Tibial artery (tissue), 4 donors: ENCODE measurements around the gene KDM4B.

Experiments used
- DNase-seq, 2 donors: peaks; one replicate each; pipeline ENCODE4 v3.0.0-alpha.2; 2019
- H3K27ac ChIP-seq, 2 donors: fragments of 200-600 bp; sonication (generic) in 1 of 2; 1 replicate in 1 of 2; 2 replicates in 1 of 2; pipeline ENCODE4 v1.5.1; 2018 to 2019; ENCODE audit warnings: mild to moderate bottlenecking in 1 of 2
- H3K27me3 ChIP-seq, 2 donors: fragments of 200-600 bp; sonication (generic) in 1 of 2; one replicate each; pipeline versions ENCODE4 v1.5.1 to v1.6.0; 2016 to 2019
- H3K36me3 ChIP-seq, 3 donors: fragments of 200-600 bp; sonication (generic) in 2 of 3; one replicate each; pipeline ENCODE4 v1.5.1; 2016 to 2019; ENCODE audit warnings: mild to moderate bottlenecking in 2 of 3
- H3K4me1 ChIP-seq, 4 donors: fragments of 200-600 bp; sonication (generic) in 2 of 4; 1 replicate in 3 of 4; 2 replicates in 1 of 4; pipeline ENCODE4 v1.5.1; 2016 to 2019
- H3K4me3 ChIP-seq, 2 donors: fragments of 200-600 bp; sonication (generic) in 1 of 2; 1 replicate in 1 of 2; 2 replicates in 1 of 2; pipeline ENCODE4 v1.5.1; 2018 to 2019; ENCODE audit warnings: mild to moderate bottlenecking in 2 of 2
- H3K9me3 ChIP-seq, 3 donors: fragments of 200-600 bp; sonication (generic) in 1 of 3; one replicate each; pipeline ENCODE4 v1.5.1; 2016 to 2019
- intact Hi-C: fragments of 100-400 bp; cut with DNase I; formaldehyde crosslinking; loops from one replicate; pipeline ENCODE4 v1.15.0; 2023; ENCODE audit warnings: low total_unique reads
- TF ChIP-seq, protein P1 (sequence below), 2 experiments: fragments of 200-600 bp in 1 of 2; fragments of 450-650 bp in 1 of 2; IDR thresholded peaks; one replicate each; pipeline ENCODE4 v1.5.1; 2017 to 2019; ENCODE audit warnings: antibody characterized with exemption in 2 of 2, mild to moderate bottlenecking in 1 of 2, moderate library complexity in 1 of 2

KDM4B gene

DNA sequence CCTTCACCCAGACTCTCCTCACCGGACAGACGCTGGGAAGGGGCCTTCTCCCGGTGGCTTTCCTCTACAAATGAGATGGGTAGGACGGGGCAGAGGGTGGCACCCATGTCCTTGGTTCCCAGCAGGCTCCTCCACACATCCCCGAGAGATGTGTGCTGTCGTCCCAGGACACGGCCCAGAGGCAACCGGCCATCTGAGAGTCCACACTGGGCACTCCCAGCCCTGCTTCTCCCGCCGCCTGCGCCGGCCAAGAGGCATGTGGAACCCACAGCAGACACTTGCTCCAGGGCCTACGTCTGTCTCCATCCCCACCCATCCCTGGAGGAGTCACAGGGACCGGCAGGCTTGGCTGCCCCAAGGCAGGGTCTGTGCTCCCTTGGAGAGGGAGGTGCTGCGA is 179.9 kb downstream of the KDM4B start:
- H3K36me3 ChIP-seq = peaks cover 33 to 95% (median 74%) of the 10 kb centered on the region in 3 donors
- no peak overlapping the region for H3K4me3 ChIP-seq
- intact Hi-C loops = no loop called here
- DNase-seq = peak in 1 of 2 donors; percentile 60
- no peak overlapping the region for H3K27ac ChIP-seq
- no peaks in the 10 kb centered on the region for H3K27me3 ChIP-seq
- TF ChIP-seq, protein P1, sequence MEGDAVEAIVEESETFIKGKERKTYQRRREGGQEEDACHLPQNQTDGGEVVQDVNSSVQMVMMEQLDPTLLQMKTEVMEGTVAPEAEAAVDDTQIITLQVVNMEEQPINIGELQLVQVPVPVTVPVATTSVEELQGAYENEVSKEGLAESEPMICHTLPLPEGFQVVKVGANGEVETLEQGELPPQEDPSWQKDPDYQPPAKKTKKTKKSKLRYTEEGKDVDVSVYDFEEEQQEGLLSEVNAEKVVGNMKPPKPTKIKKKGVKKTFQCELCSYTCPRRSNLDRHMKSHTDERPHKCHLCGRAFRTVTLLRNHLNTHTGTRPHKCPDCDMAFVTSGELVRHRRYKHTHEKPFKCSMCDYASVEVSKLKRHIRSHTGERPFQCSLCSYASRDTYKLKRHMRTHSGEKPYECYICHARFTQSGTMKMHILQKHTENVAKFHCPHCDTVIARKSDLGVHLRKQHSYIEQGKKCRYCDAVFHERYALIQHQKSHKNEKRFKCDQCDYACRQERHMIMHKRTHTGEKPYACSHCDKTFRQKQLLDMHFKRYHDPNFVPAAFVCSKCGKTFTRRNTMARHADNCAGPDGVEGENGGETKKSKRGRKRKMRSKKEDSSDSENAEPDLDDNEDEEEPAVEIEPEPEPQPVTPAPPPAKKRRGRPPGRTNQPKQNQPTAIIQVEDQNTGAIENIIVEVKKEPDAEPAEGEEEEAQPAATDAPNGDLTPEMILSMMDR (IDR thresholded peaks at IDR 0.05) = no peak
- H3K9me3 ChIP-seq = no peaks in the 10 kb centered on the region
- H3K4me1 ChIP-seq = no peaks in the 10 kb centered on the region

DNA sequence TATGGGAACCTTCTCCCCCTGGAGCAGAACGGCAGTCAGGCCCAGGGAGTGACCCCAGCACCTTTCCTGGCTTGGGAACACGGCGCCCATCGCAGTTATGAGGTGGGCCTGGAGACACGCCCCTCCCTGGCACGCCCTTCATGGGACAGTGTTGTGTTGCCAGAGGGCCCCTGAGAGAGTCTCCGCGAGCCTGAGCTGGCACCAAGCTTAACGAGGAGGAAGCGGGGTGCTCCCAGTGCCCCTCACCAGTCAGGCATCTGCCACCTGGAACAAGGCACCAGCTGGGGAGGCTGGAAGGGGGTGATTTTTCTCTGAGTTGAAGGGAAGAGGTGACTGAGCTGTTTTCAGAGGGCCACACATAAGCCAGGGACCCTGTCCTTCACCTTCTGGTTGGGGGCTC is 180.6 kb downstream of the KDM4B start:
- DNase-seq = peak in 1 of 2 donors; percentile 60
- Histone ChIP-seq H3K4me1 (no peaks in the 10 kb centered on the region), H3K27me3 (no peaks in the 10 kb centered on the region), H3K9me3 (no peaks in the 10 kb centered on the region), H3K36me3 (peaks cover 26 to 87% (median 66%) of the 10 kb centered on the region in 3 donors), H3K4me3 (no peak overlapping the region), H3K27ac (no peak overlapping the region)
- TF ChIP-seq, protein P1 (IDR thresholded peaks at IDR 0.05) = no peak
- intact Hi-C loops = no loop called here

DNA sequence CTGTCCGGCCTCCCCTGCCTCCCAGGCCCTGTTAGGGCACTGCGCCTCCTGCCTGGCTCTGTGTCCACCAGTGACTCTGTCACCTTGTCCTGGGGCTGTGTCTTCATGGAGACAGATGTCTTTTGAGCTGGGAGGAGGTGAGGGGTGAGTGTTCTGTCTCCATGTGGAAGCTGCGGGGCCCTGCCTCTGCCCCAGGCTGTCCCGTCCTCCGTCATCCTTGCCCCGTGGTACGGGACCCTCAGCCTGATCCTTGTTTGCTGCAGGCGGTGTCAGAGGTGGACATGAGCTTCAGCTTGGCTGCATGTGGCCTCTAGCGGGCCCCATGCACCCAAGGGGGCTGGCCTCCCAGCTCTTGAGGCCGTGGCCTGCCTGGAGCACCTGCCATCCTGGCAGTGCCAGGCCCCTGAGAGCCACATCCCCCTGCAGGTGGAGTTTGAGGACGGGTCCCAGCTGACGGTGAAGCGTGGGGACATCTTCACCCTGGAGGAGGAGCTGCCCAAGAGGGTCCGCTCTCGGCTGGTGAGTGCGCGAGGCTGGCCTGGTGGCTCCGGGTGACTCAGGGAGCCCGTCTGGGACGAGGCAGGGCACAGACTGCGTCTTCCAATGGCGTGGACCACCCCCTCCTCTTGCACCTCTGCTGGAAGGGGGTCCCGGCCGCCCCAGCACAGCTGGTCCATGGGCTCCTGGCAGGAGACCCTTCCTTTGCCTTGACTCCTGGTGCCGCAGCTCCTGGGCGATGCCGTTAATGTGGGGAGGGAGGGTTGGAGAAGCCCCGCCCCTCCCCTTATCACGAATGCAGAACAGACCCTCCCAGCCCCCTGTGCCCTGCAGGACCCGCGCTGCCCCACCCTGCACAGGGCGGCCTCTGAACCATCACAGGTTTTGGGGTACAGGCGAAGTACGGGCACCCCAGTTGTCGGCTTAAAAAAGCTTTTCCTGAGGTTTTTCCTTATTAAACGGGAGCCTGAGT is 181.3 kb downstream of the KDM4B start:
- H3K4me1 ChIP-seq = no peaks in the 10 kb centered on the region
- H3K27me3 ChIP-seq = no peaks in the 10 kb centered on the region
- peaks cover 21 to 80% (median 59%) of the 10 kb centered on the region in 3 donors for H3K36me3 ChIP-seq
- H3K4me3 ChIP-seq = no peak overlapping the region
- no peaks in the 10 kb centered on the region for H3K9me3 ChIP-seq
- TF ChIP-seq, protein P1 (IDR thresholded peaks at IDR 0.05) = no peak
- intact Hi-C loops = no loop called here
- DNase-seq = peak in 1 of 2 donors; percentile 60
- no peak overlapping the region for H3K27ac ChIP-seq

DNA sequence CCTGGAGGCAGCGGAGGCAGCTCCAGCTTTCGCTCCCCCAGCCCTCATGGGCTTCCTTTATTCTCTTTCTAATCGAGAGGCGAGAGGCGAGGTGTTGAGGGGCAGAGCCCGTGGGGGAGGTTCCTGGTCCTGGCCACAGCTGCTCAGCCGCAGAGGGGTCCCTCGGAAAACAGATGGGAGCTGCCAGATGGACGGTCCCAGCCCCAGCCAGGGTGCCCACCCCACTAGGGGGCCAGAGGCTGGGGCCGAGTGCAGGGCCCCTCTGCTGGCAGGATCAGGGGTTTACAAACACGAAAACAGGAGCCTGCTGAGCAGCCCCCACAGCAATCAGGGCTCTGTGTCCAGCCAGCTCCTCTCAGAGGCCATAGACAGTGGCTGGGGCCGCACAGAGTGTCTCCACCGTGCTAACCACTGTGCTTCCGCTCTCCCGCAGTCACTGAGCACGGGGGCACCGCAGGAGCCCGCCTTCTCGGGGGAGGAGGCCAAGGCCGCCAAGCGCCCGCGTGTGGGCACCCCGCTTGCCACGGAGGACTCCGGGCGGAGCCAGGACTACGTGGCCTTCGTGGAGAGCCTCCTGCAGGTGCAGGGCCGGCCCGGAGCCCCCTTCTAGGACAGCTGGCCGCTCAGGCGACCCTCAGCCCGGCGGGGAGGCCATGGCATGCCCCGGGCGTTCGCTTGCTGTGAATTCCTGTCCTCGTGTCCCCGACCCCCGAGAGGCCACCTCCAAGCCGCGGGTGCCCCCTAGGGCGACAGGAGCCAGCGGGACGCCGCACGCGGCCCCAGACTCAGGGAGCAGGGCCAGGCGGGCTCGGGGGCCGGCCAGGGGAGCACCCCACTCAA is 182.2 kb downstream of the KDM4B start:
- Histone ChIP-seq H3K9me3 (no peaks in the 10 kb centered on the region), H3K36me3 (peaks cover 14 to 71% (median 50%) of the 10 kb centered on the region in 3 donors), H3K4me1 (peaks cover 0 to 2% (median 0%) of the 10 kb centered on the region in 4 donors), H3K4me3 (no peak overlapping the region), H3K27ac (no peak overlapping the region), H3K27me3 (no peaks in the 10 kb centered on the region)
- TF ChIP-seq, protein P1 (IDR thresholded peaks at IDR 0.05) = no peak
- intact Hi-C loops = no loop called here
- DNase-seq = peak in 1 of 2 donors; percentile 65

DNA sequence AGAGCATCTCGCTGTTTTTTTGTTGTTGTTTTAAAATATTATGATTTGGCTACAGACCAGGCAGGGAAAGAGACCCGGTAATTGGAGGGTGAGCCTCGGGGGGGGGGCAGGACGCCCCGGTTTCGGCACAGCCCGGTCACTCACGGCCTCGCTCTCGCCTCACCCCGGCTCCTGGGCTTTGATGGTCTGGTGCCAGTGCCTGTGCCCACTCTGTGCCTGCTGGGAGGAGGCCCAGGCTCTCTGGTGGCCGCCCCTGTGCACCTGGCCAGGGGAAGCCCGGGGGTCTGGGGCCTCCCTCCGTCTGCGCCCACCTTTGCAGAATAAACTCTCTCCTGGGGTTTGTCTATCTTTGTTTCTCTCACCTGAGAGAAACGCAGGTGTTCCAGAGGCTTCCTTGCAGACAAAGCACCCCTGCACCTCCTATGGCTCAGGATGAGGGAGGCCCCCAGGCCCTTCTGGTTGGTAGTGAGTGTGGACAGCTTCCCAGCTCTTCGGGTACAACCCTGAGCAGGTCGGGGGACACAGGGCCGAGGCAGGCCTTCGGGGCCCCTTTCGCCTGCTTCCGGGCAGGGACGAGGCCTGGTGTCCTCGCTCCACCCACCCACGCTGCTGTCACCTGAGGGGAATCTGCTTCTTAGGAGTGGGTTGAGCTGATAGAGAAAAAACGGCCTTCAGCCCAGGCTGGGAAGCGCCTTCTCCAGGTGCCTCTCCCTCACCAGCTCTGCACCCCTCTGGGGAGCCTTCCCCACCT is 183.3 kb downstream of the KDM4B start:
- DNase-seq = peak in 1 of 2 donors; percentile 62
- Histone ChIP-seq H3K4me1 (peaks cover 0 to 3% (median 0%) of the 10 kb centered on the region in 4 donors), H3K36me3 (peaks cover 10 to 61% (median 42%) of the 10 kb centered on the region in 3 donors), H3K27ac (no peak overlapping the region), H3K9me3 (no peaks in the 10 kb centered on the region), H3K27me3 (no peaks in the 10 kb centered on the region), H3K4me3 (no peak overlapping the region)
- intact Hi-C loops = no loop called here
- TF ChIP-seq, protein P1 (IDR thresholded peaks at IDR 0.05) = no peak
